GM10248 (cell line): ENCODE measurements around the gene BSG.

Source experiments
- CTCF ChIA-PET: fragments of 300-600 bp; sonication (Branson Sonifier 250); formaldehyde crosslinking; extraction: SDS; loops from one replicate; lab custom pipeline; 2021; ENCODE audit warnings: antibody characterized with exemption; lab: Yijun Ruan, JAX
- POLR2A ChIA-PET: fragments of 350-650 bp; sonication (Branson Sonifier 250); formaldehyde crosslinking; extraction: SDS; loops from one replicate; lab custom pipeline; 2020; ENCODE audit warnings: antibody characterized with exemption; lab: Yijun Ruan, JAX
- DNase-seq: peaks from one replicate; pipeline ENCODE4 v3.0.0; 2012; ENCODE audit errors: extremely low spot score
- CTCF ChIP-seq: IDR thresholded peaks from 2 replicates; pipeline ENCODE4 v1.5.1; 2012; ENCODE audit warnings: mild to moderate bottlenecking, low read depth; ENCODE audit errors: extremely low read depth, missing control alignments, control extremely low read depth

Gene BSG

GRCh38 chr19:608155-609003, 36.0 kb downstream of the BSG start:
- TF ChIP-seq CTCF = no peak
- ChIA-PET CTCF (no interaction called here), POLR2A (no interaction called here)
- DNase-seq = no peak

GRCh38 chr19:609004-609346, 36.6 kb downstream of the BSG start:
- ChIA-PET POLR2A (no interaction called here), CTCF (no interaction called here)
- no peak for TF ChIP-seq CTCF
- no peak for DNase-seq

GRCh38 chr19:610071-610800, 37.8 kb downstream of the BSG start:
- POLR2A ChIA-PET = no interaction called here
- no peak for DNase-seq
- CTCF ChIA-PET = interaction anchor here (2.0 to 3.7 kb wide), 2 partner anchors 25 to 124 kb away, joined by 5 to 12 read pairs; no protein-coding TSS in a partner anchor
- TF ChIP-seq CTCF = no peak

GRCh38 chr19:610801-611480, 38.5 kb downstream of the BSG start:
- ChIA-PET POLR2A (no interaction called here), CTCF (interaction anchor here (1.6 to 3.7 kb wide), 3 partner anchors 15 to 123 kb away, joined by 3 to 12 read pairs (median 5); no protein-coding TSS in a partner anchor)
- TF ChIP-seq CTCF = no peak
- DNase-seq = peak; percentile 67

GRCh38 chr19:611481-611868, 39.1 kb downstream of the BSG start:
- POLR2A ChIA-PET = no interaction called here
- CTCF ChIA-PET = interaction anchor here (1.6 to 3.7 kb wide), 3 partner anchors 16 to 123 kb away, joined by 3 to 12 read pairs (median 5); no protein-coding TSS in a partner anchor
- TF ChIP-seq CTCF = no peak
- DNase-seq = no peak

GRCh38 chr19:612941-613340, 40.5 kb downstream of the BSG start:
- POLR2A ChIA-PET = no interaction called here
- CTCF ChIA-PET = interaction anchor here (3.7 kb wide), 1 partner anchor 28 kb away, joined by 12 read pairs; no protein-coding TSS in a partner anchor
- DNase-seq = no peak
- TF ChIP-seq CTCF = no peak
